ENCODE results near the gene DACH2. TPM values are rescaled to one million over a fixed set of nuclear protein-coding genes. Genes with fewer than 3 reads are reported as not detected.

The DACH2 gene
- total RNA-seq, 1 experiment from 2014 or later, result 1.0 TPM

- Histone ChIP-seq H3K56ac (ENCODE audit: insufficient read length, low read depth, low read length) (no peak overlapping the region), H2AK5ac (ENCODE audit: insufficient read length, low read length) (no peak overlapping the region), H3K79me1 (ENCODE audit: insufficient read depth, low read depth, low read length, poor library complexity, severe bottlenecking) (no peaks in the 10 kb centered on the region), H3K9ac (ENCODE audit: extremely low read depth, insufficient read length, low read length) (no peak overlapping the region), H3K9me3 (ENCODE audit: control insufficient read depth, low read depth, low read length) (no peaks in the 10 kb centered on the region), H2BK15ac (ENCODE audit: low read depth, low read length) (no peak overlapping the region), H2BK12ac (ENCODE audit: insufficient read length, low read depth, low read length) (no peak overlapping the region), H2BK120ac (ENCODE audit: low read depth, low read length, poor library complexity, severe bottlenecking) (no peak overlapping the region), H4K91ac (ENCODE audit: insufficient read length, low read depth, low read length) (no peak overlapping the region), H3T11ph (ENCODE audit: low read length) (no peak overlapping the region), H3K18ac (ENCODE audit: insufficient read length, low read depth, low read length) (no peak overlapping the region), H3K79me2 (ENCODE audit: insufficient read depth, low read length) (no peaks in the 10 kb centered on the region), H4K20me1 (ENCODE audit: control insufficient read depth, insufficient read depth, insufficient read length) (no peaks in the 10 kb centered on the region), H4K8ac (replicated peaks; ENCODE audit: insufficient read length, low read depth, low read length) (no peak overlapping the region), H3K14ac (ENCODE audit: insufficient read depth, low read length) (no peak overlapping the region), H3K23me2 (ENCODE audit: insufficient read length, low read depth, low read length, poor library complexity, severe bottlenecking) (no peaks in the 10 kb centered on the region), H3K4me2 (ENCODE audit: insufficient read depth, insufficient read length, low read length) (no peak overlapping the region), H3K4me1 (ENCODE audit: insufficient read depth, low read length) (no peaks in the 10 kb centered on the region), H3K27me3 (ENCODE audit: insufficient read depth, low read length) (no peaks in the 10 kb centered on the region), H3K4ac (ENCODE audit: low read depth, low read length) (no peak overlapping the region), H2BK20ac (ENCODE audit: low read depth, low read length, poor library complexity, severe bottlenecking) (no peak overlapping the region), H4K5ac (ENCODE audit: insufficient read length, low read depth, low read length) (no peak overlapping the region), H2BK5ac (ENCODE audit: insufficient read length, low read length) (no peak overlapping the region), H3K23ac (ENCODE audit: insufficient read length, low read depth, low read length) (no peak overlapping the region), H3K27ac (ENCODE audit: insufficient read length, low read depth, low read length) (no peak overlapping the region), H2AFZ (ENCODE audit: low read length) (no peak overlapping the region)
- peaks cover 0 to 11% of the 10 kb centered on the region in 2 experiments; a peak in 3 of 5 replicates for H3K9me3 Mint-ChIP-seq
- H3K27ac Mint-ChIP-seq, result no peak overlapping the region
- H3K27me3 Mint-ChIP-seq (ENCODE audit: low read depth), result no peaks in the 10 kb centered on the region
- DNase-seq, result no peak
- no peaks in the 10 kb centered on the region for H3K36me3 Mint-ChIP-seq (ENCODE audit: insufficient read depth in 1 of 3, low read depth in 3 of 3)
- no peak overlapping the region for H3K4me3 Mint-ChIP-seq
- WGBS (ENCODE audit: extremely low coverage, insufficient read length, low lambda C conversion rate), result no CpG with 5 or more reads among the region's 1 CpG
- no peaks in the 10 kb centered on the region for H3K4me1 Mint-ChIP-seq
- TF ChIP-seq, protein P1, sequence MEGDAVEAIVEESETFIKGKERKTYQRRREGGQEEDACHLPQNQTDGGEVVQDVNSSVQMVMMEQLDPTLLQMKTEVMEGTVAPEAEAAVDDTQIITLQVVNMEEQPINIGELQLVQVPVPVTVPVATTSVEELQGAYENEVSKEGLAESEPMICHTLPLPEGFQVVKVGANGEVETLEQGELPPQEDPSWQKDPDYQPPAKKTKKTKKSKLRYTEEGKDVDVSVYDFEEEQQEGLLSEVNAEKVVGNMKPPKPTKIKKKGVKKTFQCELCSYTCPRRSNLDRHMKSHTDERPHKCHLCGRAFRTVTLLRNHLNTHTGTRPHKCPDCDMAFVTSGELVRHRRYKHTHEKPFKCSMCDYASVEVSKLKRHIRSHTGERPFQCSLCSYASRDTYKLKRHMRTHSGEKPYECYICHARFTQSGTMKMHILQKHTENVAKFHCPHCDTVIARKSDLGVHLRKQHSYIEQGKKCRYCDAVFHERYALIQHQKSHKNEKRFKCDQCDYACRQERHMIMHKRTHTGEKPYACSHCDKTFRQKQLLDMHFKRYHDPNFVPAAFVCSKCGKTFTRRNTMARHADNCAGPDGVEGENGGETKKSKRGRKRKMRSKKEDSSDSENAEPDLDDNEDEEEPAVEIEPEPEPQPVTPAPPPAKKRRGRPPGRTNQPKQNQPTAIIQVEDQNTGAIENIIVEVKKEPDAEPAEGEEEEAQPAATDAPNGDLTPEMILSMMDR (conservative IDR thresholded peaks at IDR 0.05), result no peak
These were observed 222.7 kb downstream of the DACH2 start for GRCh38 chrX:86370927-86371326.
